CD14-positive monocyte (primary cell): ENCODE results near the gene BORCS8. TPM values are rescaled to one million over a fixed set of nuclear protein-coding genes. Genes with fewer than 3 reads are reported as not detected.
A peak's percentile ranks its signal among the peaks of the same experiment; 100 is the strongest.

Source experiments
- DNase-seq, 3 donors: peaks; one replicate each; pipeline ENCODE4 v3.0.0-alpha.2; 2011 to 2022
- H2AFZ ChIP-seq: 2 replicates; pipeline ENCODE4 v1.6.0; 2012; ENCODE audit warnings: mild to moderate bottlenecking, low read depth, low read length, inconsistent platforms; ENCODE audit not compliant: insufficient read depth, poor library complexity, severe bottlenecking
- H3K27ac ChIP-seq, 2 donors: 1 replicate in 1 of 2; 2 replicates in 1 of 2; pipeline ENCODE4 v1.5.1; 2012 to 2013; ENCODE audit warnings: low read length in 2 of 2, control low read depth in 1 of 2, inconsistent platforms in 1 of 2, low read depth in 1 of 2, mild to moderate bottlenecking in 1 of 2
- H3K27me3 ChIP-seq, 2 donors: one replicate each; pipeline versions ENCODE4 v1.6.0 to v1.6.1; 2011 to 2013; ENCODE audit warnings: low read length in 2 of 2; ENCODE audit not compliant: control insufficient read depth in 2 of 2, insufficient read depth in 2 of 2
- H3K36me3 ChIP-seq, 2 donors: replicated peaks in 1 of 2; 1 replicate in 1 of 2; 2 replicates in 1 of 2; pipeline versions ENCODE4 v1.5.1 to v1.6.1; 2012 to 2013; ENCODE audit warnings: low read length in 2 of 2, control low read depth in 1 of 2, inconsistent platforms in 1 of 2, mild to moderate bottlenecking in 1 of 2; ENCODE audit not compliant: insufficient read depth in 2 of 2, control insufficient read depth in 1 of 2
- H3K4me1 ChIP-seq, 2 donors: 1 replicate in 1 of 2; 2 replicates in 1 of 2; pipeline versions ENCODE4 v1.5.1 to v1.6.1; 2012 to 2013; ENCODE audit warnings: low read length in 2 of 2, control low read depth in 1 of 2, inconsistent platforms in 1 of 2, mild to moderate bottlenecking in 1 of 2, moderate library complexity in 1 of 2; ENCODE audit not compliant: insufficient read depth in 2 of 2, control insufficient read depth in 1 of 2
- H3K4me2 ChIP-seq: replicated peaks from 2 replicates; pipeline ENCODE3; 2012; ENCODE audit warnings: low read length, moderate library complexity, mild to moderate bottlenecking; ENCODE audit not compliant: poor library complexity, severe bottlenecking; ENCODE audit errors: extremely low read depth
- H3K4me3 ChIP-seq, 3 experiments: fragments of 200-600 bp in 1 of 3; sonication (generic) in 1 of 3; replicated peaks in 1 of 3; 1 replicate in 2 of 3; 2 replicates in 1 of 3; pipeline ENCODE4 v1.5.1; 2011 to 2013; ENCODE audit warnings: low read length in 3 of 3, mild to moderate bottlenecking in 3 of 3, control low read depth in 2 of 3, low read depth in 2 of 3, inconsistent platforms in 1 of 3, moderate library complexity in 1 of 3
- H3K79me2 ChIP-seq: 2 replicates; pipeline ENCODE4 v1.6.0; 2012; ENCODE audit warnings: mild to moderate bottlenecking, control low read depth, inconsistent platforms, low read length, moderate library complexity; ENCODE audit not compliant: insufficient read depth
- H3K9ac ChIP-seq: 2 replicates; pipeline ENCODE4 v1.6.0; 2017; ENCODE audit warnings: low read length, mild to moderate bottlenecking; ENCODE audit not compliant: insufficient read depth, poor library complexity, severe bottlenecking
- H3K9me3 ChIP-seq, 2 donors: replicated peaks in 1 of 2; 1 replicate in 1 of 2; 2 replicates in 1 of 2; pipeline versions ENCODE4 v1.5.1 to v1.6.1; 2012 to 2013; ENCODE audit warnings: low read length in 2 of 2, control low read depth in 1 of 2; ENCODE audit not compliant: control insufficient read depth in 1 of 2, insufficient read depth in 1 of 2
- H4K20me1 ChIP-seq: 2 replicates; pipeline ENCODE4 v1.6.0; 2012; ENCODE audit warnings: mild to moderate bottlenecking, low read length, control low read depth, moderate library complexity; ENCODE audit not compliant: insufficient read depth
- H3K27ac Mint-ChIP-seq, 7 donors: one replicate each; pipeline ENCODE4 v1.8.0; 2020; ENCODE audit warnings: mild to moderate bottlenecking in 7 of 7, mixed read lengths in 7 of 7, moderate library complexity in 6 of 7, inconsistent platforms in 2 of 7
- H3K27me3 Mint-ChIP-seq, 3 donors: one replicate each; pipeline ENCODE4 v1.8.0; 2021 to 2022; ENCODE audit warnings: low read depth in 3 of 3, mild to moderate bottlenecking in 3 of 3, mixed read lengths in 3 of 3, moderate library complexity in 3 of 3, inconsistent platforms in 1 of 3
- H3K36me3 Mint-ChIP-seq, 2 donors: one replicate each; pipeline ENCODE4 v1.8.0; 2020; ENCODE audit warnings: mixed read lengths in 2 of 2, inconsistent platforms in 1 of 2, mild to moderate bottlenecking in 1 of 2
- H3K4me1 Mint-ChIP-seq: one replicate; pipeline ENCODE4 v1.8.0; 2020; ENCODE audit warnings: mild to moderate bottlenecking, mixed read lengths
- H3K4me3 Mint-ChIP-seq, 2 donors: one replicate each; pipeline ENCODE4 v1.8.0; 2020; ENCODE audit warnings: mild to moderate bottlenecking in 2 of 2, mixed read lengths in 2 of 2, moderate library complexity in 1 of 2
- H3K9me3 Mint-ChIP-seq, 7 donors: one replicate each; pipeline ENCODE4 v1.8.0; 2020 to 2022; ENCODE audit warnings: mixed read lengths in 7 of 7, mild to moderate bottlenecking in 6 of 7, moderate library complexity in 6 of 7, inconsistent platforms in 2 of 7
- CTCF ChIP-seq: fragments of 200-600 bp; IDR thresholded peaks from one replicate; pipeline ENCODE4 v1.8.0; 2022; ENCODE audit warnings: antibody characterized with exemption, mild to moderate bottlenecking
- WGBS: methylation state at CpG from one replicate; pipeline ENCODE4 v1.1.5; 2013; ENCODE audit warnings: missing lambda C conversion rate; ENCODE audit not compliant: insufficient coverage; 5-methylcytosine and 5-hydroxymethylcytosine counted together
- intact Hi-C, 2 donors: fragments of 100-400 bp; cut with micrococcal nuclease; formaldehyde crosslinking; loops; one replicate each; pipeline versions ENCODE4 v1.15.0 to v1.15.1; 2023
- polyA plus RNA-seq, 3 donors: library from polyadenylated mRNA; depleted of rRNA in 1 of 3; unstranded in 2 of 3; stranded (reverse) in 1 of 3; fragments of 300-500 nt in 2 of 3; fragments of >200 nt in 1 of 3; fragmentation: Illumina TruSeq in 2 of 3; gene quantifications; 1 replicate in 2 of 3; 2 replicates in 1 of 3; pipeline ENCODE4 v1.2.3, GENCODE V29; 2012 to 2021

BORCS8 gene
- polyA plus RNA-seq, 3 donors, result 31.6 to 44.1 (median 36.5) TPM

DNA sequence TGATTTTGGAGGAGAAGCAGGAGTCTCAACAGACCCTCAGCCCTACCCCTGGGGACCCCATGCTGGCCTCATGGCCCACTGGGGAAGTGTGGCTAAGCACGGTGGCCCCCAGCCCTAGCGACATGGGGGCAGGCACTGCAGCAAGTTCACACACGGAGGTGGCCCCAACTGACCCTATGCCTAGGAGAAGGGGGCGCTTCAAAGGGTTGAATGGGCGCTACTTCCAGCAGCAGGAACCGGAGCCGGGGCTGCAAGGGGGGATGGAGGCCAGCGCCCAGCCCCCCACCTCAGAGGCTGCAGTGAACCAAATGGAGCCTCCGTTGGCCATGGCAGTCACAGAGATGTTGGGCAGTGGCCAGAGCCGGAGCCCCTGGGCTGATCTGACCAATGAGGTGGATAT, 34.7 kb upstream of the BORCS8 start:
- Histone ChIP-seq H3K27ac (no peak overlapping the region), H4K20me1 (no peaks in the 10 kb centered on the region), H3K27me3 (peaks cover 3 to 24% of the 10 kb centered on the region in 2 donors), H3K4me1 (peaks cover 8 to 12% of the 10 kb centered on the region in 2 donors), H2AFZ (no peak overlapping the region), H3K36me3 (no peaks in the 10 kb centered on the region), H3K4me3 (no peak overlapping the region), H3K4me2 (no peak overlapping the region), H3K9me3 (no peaks in the 10 kb centered on the region), H3K9ac (no peak overlapping the region), H3K79me2 (no peaks in the 10 kb centered on the region)
- no peak for DNase-seq
- intact Hi-C loops, result loop anchor here in 1 of 2 donors (5.0 kb wide), 1 partner anchor 79 kb away; no protein-coding TSS in a partner anchor
- Mint-ChIP-seq H3K4me1 (peaks cover 6% of the 10 kb centered on the region), H3K27me3 (peaks cover 32 to 48% (median 32%) of the 10 kb centered on the region in 3 donors), H3K4me3 (no peak overlapping the region), H3K9me3 (peaks cover 0 to 2% (median 0%) of the 10 kb centered on the region in 7 donors), H3K36me3 (no peaks in the 10 kb centered on the region), H3K27ac (peak overlapping the region in 1 of 7 donors; percentile 49)
- TF ChIP-seq CTCF, result no peak
- WGBS, result 76% methylated on average over 10 of the region's 10 CpGs

- H3K9ac ChIP-seq, result no peak overlapping the region
- no peak overlapping the region for H3K27ac ChIP-seq
- no peaks in the 10 kb centered on the region for H4K20me1 ChIP-seq
- Mint-ChIP-seq H3K36me3 (no peaks in the 10 kb centered on the region), H3K27me3 (peaks cover 32 to 48% (median 32%) of the 10 kb centered on the region in 3 donors), H3K27ac (no peak overlapping the region), H3K4me1 (peaks cover 6% of the 10 kb centered on the region), H3K9me3 (peaks cover 0 to 2% (median 0%) of the 10 kb centered on the region in 7 donors), H3K4me3 (no peak overlapping the region)
- no peaks in the 10 kb centered on the region for H3K36me3 ChIP-seq
- H3K79me2 ChIP-seq, result no peaks in the 10 kb centered on the region
- intact Hi-C loops, result loop anchor here in 1 of 2 donors (5.0 kb wide), 1 partner anchor 79 kb away; no protein-coding TSS in a partner anchor
- WGBS, result no CpG with 5 or more reads among the region's 5 CpGs
- peaks cover 8 to 12% of the 10 kb centered on the region in 2 donors for H3K4me1 ChIP-seq
- DNase-seq, result no peak
- H2AFZ ChIP-seq, result no peak overlapping the region
- no peak overlapping the region for H3K4me2 ChIP-seq
- no peaks in the 10 kb centered on the region for H3K9me3 ChIP-seq
- no peak overlapping the region for H3K4me3 ChIP-seq
- peaks cover 3 to 24% of the 10 kb centered on the region in 2 donors for H3K27me3 ChIP-seq
- no peak for TF ChIP-seq CTCF
Observed at GRCh38 chr19:19226204-19226603, 34.3 kb upstream of the BORCS8 start.
